ENCODE results near the gene ATP2A1.

DNA sequence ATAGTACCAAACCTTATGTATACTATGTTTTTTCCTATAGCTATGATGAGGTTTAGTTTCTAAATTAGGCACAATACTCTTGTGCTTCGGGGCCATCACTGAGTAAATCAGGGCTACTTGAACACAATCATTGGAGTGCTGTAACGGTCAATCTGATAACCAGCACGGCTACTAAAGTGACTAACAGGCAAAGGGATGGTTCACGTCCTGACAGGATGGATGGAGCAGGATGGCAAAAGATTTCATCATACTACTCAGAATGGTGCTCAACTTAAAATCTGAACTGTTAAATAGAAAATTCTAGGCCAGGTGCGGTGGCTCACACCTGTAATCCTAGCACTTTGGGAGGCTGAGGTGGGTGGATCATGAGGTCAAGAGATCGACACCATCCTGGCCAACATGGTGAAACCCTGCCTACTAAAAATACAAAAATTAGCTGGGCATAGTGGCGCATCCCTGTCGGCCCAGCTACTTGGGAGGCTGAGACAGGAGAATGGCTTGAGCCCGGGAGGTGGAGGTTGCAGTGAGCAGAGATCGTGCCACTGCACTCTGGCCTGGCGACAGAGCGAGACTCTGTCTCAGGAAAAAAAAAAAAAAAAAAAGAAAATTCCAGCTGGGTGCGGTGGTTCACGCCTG is 39.2 kb upstream of the ATP2A1 start:
- TF ChIP-seq EZH2 (IDR thresholded peaks at IDR 0.05; ENCODE audit: insufficient read depth, poor library complexity, severe bottlenecking) (no peak), EZH2phosphoT487 (IDR thresholded peaks at IDR 0.05; ENCODE audit: insufficient read depth, low read depth) (no peak)

Measured in GM23248 (cell line).